ENCODE data around the gene TBCE.
"Not testable (repeated sequence)": the region's sequence is repeated elsewhere in the genome, so short reads cannot be mapped to it uniquely, and the experiment has no call there.

TBCE gene

GRCh38 chr1:235455097-235455496 lies 87.9 kb downstream of the TBCE start:
- no peak for DNase-seq (ENCODE audit: low read depth in 2 of 2)

- DNase-seq (ENCODE audit: low read depth in 2 of 2), result no peak
Observed at GRCh38 chr1:235455823-235456222, 88.6 kb downstream of the TBCE start.

GRCh38 chr1:235457856-235458255 lies 90.6 kb downstream of the TBCE start:
- not testable (repeated sequence) for DNase-seq (ENCODE audit: low read depth in 2 of 2)

GRCh38 chr1:235460770-235461169 lies 93.5 kb downstream of the TBCE start:
- DNase-seq (ENCODE audit: low read depth in 2 of 2), result no peak

GRCh38 chr1:235461954-235462353 lies 94.7 kb downstream of the TBCE start:
- no peak for DNase-seq (ENCODE audit: low read depth in 2 of 2)

GRCh38 chr1:235462832-235463231 lies 95.6 kb downstream of the TBCE start:
- DNase-seq (ENCODE audit: low read depth in 2 of 2), result not testable (repeated sequence)

GRCh38 chr1:235465066-235465465 lies 97.8 kb downstream of the TBCE start:
- DNase-seq (ENCODE audit: low read depth in 2 of 2), result no peak

- DNase-seq (ENCODE audit: low read depth in 2 of 2), result no peak
Observed at GRCh38 chr1:235468004-235468403, 100.8 kb downstream of the TBCE start.

- DNase-seq (ENCODE audit: low read depth in 2 of 2), result no peak
Observed at GRCh38 chr1:235468970-235469369, 101.7 kb downstream of the TBCE start.

- not testable (repeated sequence) for DNase-seq (ENCODE audit: low read depth in 2 of 2)
Observed at GRCh38 chr1:235469897-235470296, 102.7 kb downstream of the TBCE start.

- DNase-seq (ENCODE audit: low read depth in 2 of 2), result no peak
Observed at GRCh38 chr1:235470741-235471439, 103.7 kb downstream of the TBCE start.

GRCh38 chr1:235473806-235474205 lies 106.6 kb downstream of the TBCE start:
- DNase-seq (ENCODE audit: low read depth in 2 of 2), result no peak

- DNase-seq (ENCODE audit: low read depth in 2 of 2), result no peak
Observed at GRCh38 chr1:235483090-235483489, 115.9 kb downstream of the TBCE start.

- no peak for DNase-seq (ENCODE audit: low read depth in 2 of 2)
Observed at GRCh38 chr1:235485558-235485957, 118.3 kb downstream of the TBCE start.

GRCh38 chr1:235486321-235486720 lies 119.1 kb downstream of the TBCE start:
- no peak for DNase-seq (ENCODE audit: low read depth in 2 of 2)

- DNase-seq (ENCODE audit: low read depth in 2 of 2), result no peak
Observed at GRCh38 chr1:235491644-235492043, 124.4 kb downstream of the TBCE start.

GRCh38 chr1:235494531-235494930 lies 127.3 kb downstream of the TBCE start:
- DNase-seq (ENCODE audit: low read depth in 2 of 2), result no peak

- DNase-seq (ENCODE audit: low read depth in 2 of 2), result no peak
Observed at GRCh38 chr1:235495030-235495429, 127.8 kb downstream of the TBCE start.

GRCh38 chr1:235495551-235495950 lies 128.3 kb downstream of the TBCE start:
- no peak for DNase-seq (ENCODE audit: low read depth in 2 of 2)

GRCh38 chr1:235500971-235501540 lies 133.8 kb downstream of the TBCE start:
- no peak for DNase-seq (ENCODE audit: low read depth in 2 of 2)

All from stimulated activated CD4-positive, alpha-beta T cell treated with anti-CD3 and anti-CD28 coated beads, Interleukin-4, amount 100 ng/mL, for 48 hours (primary cell).